GM18520 (cell line): ENCODE measurements around the gene CHRND.
"Not testable (repeated sequence)": the region's sequence is repeated elsewhere in the genome, so short reads cannot be mapped to it uniquely, and the experiment has no call there.

Source experiments
- ATAC-seq: cut with Tn5 transposase; IDR thresholded peaks from one replicate; pipeline ENCODE4 v1.9.1; 2021; ENCODE audit not compliant: unreplicated experiment

CHRND gene

GRCh38 chr2:232570481-232570880 lies 44.5 kb downstream of the CHRND start:
- not testable (repeated sequence) for ATAC-seq

DNA sequence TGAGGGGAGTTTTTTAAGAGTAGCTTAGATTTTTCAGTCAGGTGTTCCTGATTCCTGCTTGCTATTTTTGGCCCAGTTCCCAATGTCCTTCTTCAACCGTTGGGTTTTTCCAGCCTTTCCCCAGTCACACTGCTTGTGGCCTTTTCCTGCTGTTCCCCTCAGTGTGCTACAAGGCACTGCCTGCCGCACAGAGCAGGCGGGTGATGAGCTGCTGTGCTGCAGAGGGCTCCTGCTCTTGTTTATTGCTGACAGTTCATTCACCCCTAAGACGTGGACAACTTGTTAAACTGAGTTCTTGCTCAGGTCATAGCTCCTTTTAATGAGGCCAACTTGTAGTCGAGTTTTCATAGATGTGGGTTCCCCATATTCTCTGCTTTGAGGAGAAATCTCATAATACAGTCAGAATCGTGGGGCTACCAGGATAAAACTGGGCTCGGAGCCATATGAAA lies 45.1 kb downstream of the CHRND start:
- no peak for ATAC-seq

DNA sequence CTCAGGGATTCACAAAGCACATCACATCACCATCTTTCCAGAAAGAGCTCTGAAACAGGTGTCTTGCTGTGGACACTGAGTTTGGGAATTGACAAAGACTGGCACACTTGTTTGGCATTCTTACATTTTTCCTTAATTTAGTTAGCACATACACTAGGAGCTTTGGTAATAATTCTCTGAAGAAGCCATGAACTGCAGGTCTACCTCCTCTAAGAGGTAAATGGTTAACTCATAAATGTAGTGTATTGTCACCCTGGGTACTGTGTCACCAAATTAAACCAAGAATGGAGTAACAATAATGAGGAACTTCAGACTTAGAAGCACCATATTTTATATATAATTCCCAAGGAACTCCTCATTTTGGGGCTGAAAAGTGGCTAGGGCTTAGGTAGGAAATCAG lies 47.1 kb downstream of the CHRND start:
- ATAC-seq: no peak

- ATAC-seq: no peak
These were observed 47.9 kb downstream of the CHRND start for GRCh38 chr2:232573771-232574435.

- no peak for ATAC-seq
These were observed 48.9 kb downstream of the CHRND start for GRCh38 chr2:232574674-232575403.

- ATAC-seq: no peak
These were observed 49.4 kb downstream of the CHRND start for GRCh38 chr2:232575404-232575746.

- no peak for ATAC-seq
These were observed 51.0 kb downstream of the CHRND start for GRCh38 chr2:232576995-232577394.

GRCh38 chr2:232577841-232578240 lies 51.9 kb downstream of the CHRND start:
- ATAC-seq: no peak

DNA sequence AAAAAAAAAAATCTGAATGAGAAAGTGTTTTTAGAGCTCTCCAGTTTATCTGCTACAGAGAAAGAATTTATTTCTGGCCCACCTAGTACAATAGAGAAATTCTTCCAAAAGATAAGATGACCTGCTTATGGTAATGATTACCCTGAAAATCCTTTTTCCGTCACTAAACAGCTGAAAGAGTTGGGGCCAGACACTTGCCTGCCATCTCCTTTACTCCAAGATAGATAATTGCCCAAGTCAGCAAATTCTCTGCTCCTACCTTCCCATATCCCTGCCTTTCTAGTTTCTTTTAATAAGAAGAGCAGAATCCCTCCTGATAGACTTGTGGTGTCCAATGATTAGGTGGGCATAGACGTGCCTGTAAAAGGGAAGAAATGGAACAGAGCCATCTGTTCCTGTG lies 52.7 kb downstream of the CHRND start:
- ATAC-seq: no peak

DNA sequence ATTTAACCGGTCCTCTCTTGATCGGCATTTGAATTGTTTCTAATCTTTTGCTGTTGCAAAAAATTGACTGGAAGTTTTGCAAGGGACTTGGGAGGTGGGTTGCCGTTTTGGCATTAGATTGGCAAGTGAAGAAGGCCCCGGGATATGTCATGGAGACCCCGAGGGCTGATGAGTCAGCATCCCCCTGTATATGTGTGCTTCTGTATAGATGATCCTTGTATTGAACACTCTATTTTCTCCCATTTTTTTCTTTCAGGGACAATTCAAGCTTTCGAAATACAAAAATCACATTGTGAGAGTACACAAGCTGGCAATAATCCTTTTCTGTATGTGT lies 54.7 kb downstream of the CHRND start:
- no peak for ATAC-seq

GRCh38 chr2:232581725-232582124 lies 55.8 kb downstream of the CHRND start:
- ATAC-seq: no peak

DNA sequence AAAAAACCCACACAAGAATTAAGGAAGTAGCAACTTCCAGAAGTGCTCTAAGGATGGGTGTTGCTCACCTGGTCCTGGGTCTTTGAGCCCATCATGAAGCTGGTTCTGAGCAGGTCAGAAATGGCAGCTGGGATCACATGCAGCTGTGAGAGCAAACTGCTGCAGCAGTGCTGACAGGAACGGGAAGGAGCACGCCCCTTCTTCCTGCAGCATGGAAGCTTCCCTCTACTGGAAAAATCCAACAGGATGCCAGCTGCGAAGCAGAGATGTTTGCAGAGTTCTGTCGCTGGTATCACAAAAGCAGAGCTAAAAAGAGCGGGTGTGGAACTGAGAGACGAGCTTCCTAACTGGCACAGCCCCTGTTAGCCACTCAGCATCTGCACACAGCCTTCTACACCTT lies 58.3 kb downstream of the CHRND start:
- ATAC-seq: no peak
